Measurements from ENCODE around the gene IGFL4.

- peak; percentile 53 for TF ChIP-seq CTCF (conservative IDR thresholded peaks at IDR 0.05)
- no peak for TF ChIP-seq ZFX (IDR thresholded peaks at IDR 0.05)
Observed at GRCh38 chr19:46017095-46017429, 23.7 kb downstream of the IGFL4 start.
